Measurements from ENCODE around the gene UPK2. TPM values are rescaled to one million over a fixed set of nuclear protein-coding genes. Genes with fewer than 3 reads are reported as not detected.

The UPK2 gene
- 0.33 and 2.4 TPM in 2 replicates for total RNA-seq

GRCh38 chr11:118956094-118956846 is at the start of gene UPK2:
Gene UPK2, plus strand, starts transcription at chr11:118956298. Its CDS starts 53 bp downstream, at chr11:118956351.

GRCh38 chr11:118971646-118972045 is 15.5 kb downstream of the UPK2 start, which contains the start of gene FOXR1:
Gene FOXR1, plus strand, starts transcription at chr11:118971761. Its CDS starts 171 bp downstream, at chr11:118971932.

GRCh38 chr11:118997627-118998387 is 41.7 kb downstream of the UPK2 start, which contains the start of gene CENATAC:
Gene CENATAC, plus strand, starts transcription at chr11:118998138. Its CDS starts 60 bp downstream, at chr11:118998198.

Small RNA genes lying within 50 kb of the gene (small RNA-seq; reads per million reads assigned to genes)
- not detected for gene AP003392.2
- gene MIR4492 = not detected
- gene RF00017 = not detected
- not detected for gene RF00019
- gene RN7SL688P = not detected

Other genes with a start within 250 kb of the UPK2 start
- gene DDX6, start 165.1 kb upstream of the UPK2 start, total RNA-seq = 96.2 and 124 TPM in 2 replicates
- gene CXCR5, start 72.4 kb upstream of the UPK2 start, total RNA-seq = 0.11 TPM in 1 of 2 replicates, not detected in the other
- gene BCL9L, start 30.4 kb upstream of the UPK2 start, total RNA-seq = 31.4 and 35.3 TPM in 2 replicates
- gene FOXR1, start 15.5 kb downstream of the UPK2 start, total RNA-seq = not detected in 2 replicates
- 16.8 and 20.8 TPM in 2 replicates for gene CENATAC, start 41.8 kb downstream of the UPK2 start, total RNA-seq
- 703 and 705 TPM in 2 replicates for gene RPS25, start 62.0 kb downstream of the UPK2 start, total RNA-seq
- 91.3 and 95.8 TPM in 2 replicates for gene TRAPPC4, start 62.5 kb downstream of the UPK2 start, total RNA-seq
- gene SLC37A4, start 74.6 kb downstream of the UPK2 start, total RNA-seq = 26.3 and 30.4 TPM in 2 replicates
- 63.6 and 225 TPM in 2 replicates for gene HYOU1, start 100.9 kb downstream of the UPK2 start, total RNA-seq
- 23.2 and 28.7 TPM in 2 replicates for gene VPS11, start 111.5 kb downstream of the UPK2 start, total RNA-seq
- gene HMBS, start 128.6 kb downstream of the UPK2 start, total RNA-seq = 2.7 and 12.8 TPM in 2 replicates
- 20.0 and 32.4 TPM in 2 replicates for gene DPAGT1, start 145.6 kb downstream of the UPK2 start, total RNA-seq
- gene C2CD2L, start 151.0 kb downstream of the UPK2 start, total RNA-seq = 2.4 and 4.6 TPM in 2 replicates
- gene HINFP, start 165.3 kb downstream of the UPK2 start, total RNA-seq = 20.4 and 21.0 TPM in 2 replicates
- under 0.01 and 0.11 TPM in 2 replicates for gene ABCG4, start 192.8 kb downstream of the UPK2 start, total RNA-seq
- 20.0 and 32.3 TPM in 2 replicates for gene NLRX1, start 212.4 kb downstream of the UPK2 start, total RNA-seq
- gene NHERF4, start 229.2 kb downstream of the UPK2 start, total RNA-seq = not detected in 2 replicates